H9 (cell line): ENCODE data around the gene ARHGEF39. TPM values are rescaled to one million over a fixed set of nuclear protein-coding genes. Genes with fewer than 3 reads are reported as not detected.

Source experiments
- DNase-seq: peaks from one replicate; pipeline ENCODE4 v3.0.0-alpha.2; 2017
- H2AFZ ChIP-seq: one replicate; pipeline ENCODE4 v1.6.1; 2013; ENCODE audit warnings: mild to moderate bottlenecking, low read length, control low read depth, moderate library complexity
- H2AK5ac ChIP-seq: 2 replicates; pipeline ENCODE4 v1.6.1; 2013; ENCODE audit warnings: low read length, control low read depth, mixed read lengths; ENCODE audit not compliant: insufficient read length
- H2BK120ac ChIP-seq: one replicate; pipeline ENCODE4 v1.6.1; 2013; ENCODE audit warnings: low read depth, mild to moderate bottlenecking, low read length, control low read depth, inconsistent platforms; ENCODE audit not compliant: poor library complexity, severe bottlenecking
- H2BK12ac ChIP-seq: 2 replicates; pipeline ENCODE4 v1.6.1; 2013; ENCODE audit warnings: low read length, control low read depth, mixed read lengths, low read depth; ENCODE audit not compliant: insufficient read length
- H2BK15ac ChIP-seq: 2 replicates; pipeline ENCODE4 v1.6.1; 2013; ENCODE audit warnings: low read depth, low read length, control low read depth
- H2BK20ac ChIP-seq: one replicate; pipeline ENCODE4 v1.6.1; 2013; ENCODE audit warnings: low read depth, mild to moderate bottlenecking, low read length, control low read depth, inconsistent platforms; ENCODE audit not compliant: poor library complexity, severe bottlenecking
- H2BK5ac ChIP-seq: 2 replicates; pipeline ENCODE4 v1.6.1; 2013; ENCODE audit warnings: low read length, control low read depth, mixed read lengths; ENCODE audit not compliant: insufficient read length
- H3K14ac ChIP-seq: 2 replicates; pipeline ENCODE4 v1.6.1; 2013; ENCODE audit warnings: low read length, control low read depth; ENCODE audit not compliant: insufficient read depth
- H3K18ac ChIP-seq: 2 replicates; pipeline ENCODE4 v1.6.1; 2013; ENCODE audit warnings: low read depth, mild to moderate bottlenecking, mixed read lengths, low read length, control low read depth; ENCODE audit not compliant: insufficient read length
- H3K23ac ChIP-seq: 2 replicates; pipeline ENCODE4 v1.6.1; 2013; ENCODE audit warnings: low read length, control low read depth, mixed read lengths, low read depth; ENCODE audit not compliant: insufficient read length
- H3K23me2 ChIP-seq: 2 replicates; pipeline ENCODE4 v1.6.1; 2013; ENCODE audit warnings: low read depth, mild to moderate bottlenecking, mixed read lengths, low read length, control low read depth; ENCODE audit not compliant: insufficient read length, poor library complexity, severe bottlenecking
- H3K27ac ChIP-seq: 2 replicates; pipeline ENCODE4 v1.5.1; 2013; ENCODE audit warnings: low read length, control low read depth, mixed read lengths, low read depth; ENCODE audit not compliant: insufficient read length
- H3K27me3 ChIP-seq: 2 replicates; pipeline ENCODE4 v1.6.1; 2013; ENCODE audit warnings: low read length, control low read depth, inconsistent platforms; ENCODE audit not compliant: insufficient read depth
- H3K4ac ChIP-seq: 2 replicates; pipeline ENCODE4 v1.6.1; 2013; ENCODE audit warnings: low read depth, mild to moderate bottlenecking, control low read depth, inconsistent platforms, low read length, moderate library complexity
- H3K4me1 ChIP-seq: 2 replicates; pipeline ENCODE4 v1.6.1; 2013; ENCODE audit warnings: low read length, control low read depth, inconsistent platforms; ENCODE audit not compliant: insufficient read depth
- H3K4me2 ChIP-seq: 2 replicates; pipeline ENCODE4 v1.6.1; 2013; ENCODE audit warnings: low read length, control low read depth, mixed read lengths; ENCODE audit not compliant: insufficient read length, insufficient read depth
- H3K56ac ChIP-seq: 2 replicates; pipeline ENCODE4 v1.6.1; 2013; ENCODE audit warnings: low read depth, mild to moderate bottlenecking, mixed read lengths, low read length, control low read depth; ENCODE audit not compliant: insufficient read length
- H3K79me1 ChIP-seq: 2 replicates; pipeline ENCODE4 v1.6.1; 2013; ENCODE audit warnings: low read depth, mild to moderate bottlenecking, moderate library complexity, low read length, control low read depth, inconsistent platforms; ENCODE audit not compliant: insufficient read depth, poor library complexity, severe bottlenecking
- H3K79me2 ChIP-seq: 2 replicates; pipeline ENCODE4 v1.6.1; 2013; ENCODE audit warnings: low read length, control low read depth, inconsistent platforms; ENCODE audit not compliant: insufficient read depth
- H3K9ac ChIP-seq: 2 replicates; pipeline ENCODE4 v1.6.1; 2013; ENCODE audit warnings: low read length, control low read depth, mixed read lengths; ENCODE audit not compliant: insufficient read length; ENCODE audit errors: extremely low read depth
- H3K9me3 ChIP-seq: one replicate; pipeline ENCODE4 v1.6.1; 2013; ENCODE audit warnings: low read depth, low read length, inconsistent platforms; ENCODE audit not compliant: control insufficient read depth
- H3T11ph ChIP-seq: one replicate; pipeline ENCODE4 v1.6.1; 2013; ENCODE audit warnings: mild to moderate bottlenecking, low read length, control low read depth, inconsistent platforms
- H4K20me1 ChIP-seq: one replicate; pipeline ENCODE4 v1.6.1; 2013; ENCODE audit not compliant: control insufficient read depth, insufficient read length, insufficient read depth
- H4K5ac ChIP-seq: 2 replicates; pipeline ENCODE4 v1.6.1; 2013; ENCODE audit warnings: low read depth, mild to moderate bottlenecking, mixed read lengths, low read length, control low read depth; ENCODE audit not compliant: insufficient read length
- H4K8ac ChIP-seq: replicated peaks from 2 replicates; pipeline ENCODE4 v1.6.1; 2013; ENCODE audit warnings: low read length, control low read depth, mixed read lengths, low read depth; ENCODE audit not compliant: insufficient read length
- H4K91ac ChIP-seq: 2 replicates; pipeline ENCODE4 v1.6.1; 2013; ENCODE audit warnings: low read depth, mild to moderate bottlenecking, moderate library complexity, mixed read lengths, low read length, control low read depth; ENCODE audit not compliant: insufficient read length
- H3K27ac Mint-ChIP-seq, 3 experiments: 2 replicates in 2 of 3; 3 replicates in 1 of 3; pipeline ENCODE4 v1.8.0; 2020 to 2021; ENCODE audit warnings: mixed read lengths in 3 of 3, mild to moderate bottlenecking in 1 of 3, moderate library complexity in 1 of 3
- H3K27me3 Mint-ChIP-seq: 2 replicates; pipeline ENCODE4 v1.8.0; 2021; ENCODE audit warnings: low read depth, mild to moderate bottlenecking, moderate library complexity, mixed read lengths
- H3K36me3 Mint-ChIP-seq, 3 experiments: 2 replicates in 2 of 3; 3 replicates in 1 of 3; pipeline ENCODE4 v1.8.0; 2020 to 2021; ENCODE audit warnings: low read depth in 3 of 3, mixed read lengths in 3 of 3; ENCODE audit not compliant: insufficient read depth in 1 of 3
- H3K4me1 Mint-ChIP-seq, 2 experiments: 2 replicates each; pipeline ENCODE4 v1.8.0; 2020; ENCODE audit warnings: mixed read lengths in 2 of 2
- H3K4me3 Mint-ChIP-seq, 2 experiments: 2 replicates in 1 of 2; 3 replicates in 1 of 2; pipeline ENCODE4 v1.8.0; 2020 to 2021; ENCODE audit warnings: mild to moderate bottlenecking in 2 of 2, mixed read lengths in 2 of 2, moderate library complexity in 1 of 2
- H3K9me3 Mint-ChIP-seq, 2 experiments: 2 replicates in 1 of 2; 3 replicates in 1 of 2; pipeline ENCODE4 v1.8.0; 2020; ENCODE audit warnings: mild to moderate bottlenecking in 2 of 2, mixed read lengths in 2 of 2, moderate library complexity in 1 of 2
- WGBS: extraction: QIAGEN DNeasy Blood & Tissue Kit; methylation state at CpG from one replicate; pipeline ENCODE4 v1.1.7; 2013; ENCODE audit warnings: missing lambda C conversion rate, low lambda C conversion rate, mixed read lengths; ENCODE audit not compliant: insufficient read length; ENCODE audit errors: extremely low coverage; 5-methylcytosine and 5-hydroxymethylcytosine counted together
- total RNA-seq: library from RNA; stranded (reverse); gene quantifications from 2 replicates; pipeline ENCODE4 v1.2.1, GENCODE V29; 2021
- TF ChIP-seq, protein P1 (sequence below): fragments of 200-600 bp; sonication (generic); conservative IDR thresholded peaks from 3 replicates; pipeline ENCODE4 v1.8.0; 2021; ENCODE audit warnings: antibody characterized with exemption, mild to moderate bottlenecking

Gene ARHGEF39
- total RNA-seq, 1 experiment from 2014 or later, result 24.4 TPM

DNA sequence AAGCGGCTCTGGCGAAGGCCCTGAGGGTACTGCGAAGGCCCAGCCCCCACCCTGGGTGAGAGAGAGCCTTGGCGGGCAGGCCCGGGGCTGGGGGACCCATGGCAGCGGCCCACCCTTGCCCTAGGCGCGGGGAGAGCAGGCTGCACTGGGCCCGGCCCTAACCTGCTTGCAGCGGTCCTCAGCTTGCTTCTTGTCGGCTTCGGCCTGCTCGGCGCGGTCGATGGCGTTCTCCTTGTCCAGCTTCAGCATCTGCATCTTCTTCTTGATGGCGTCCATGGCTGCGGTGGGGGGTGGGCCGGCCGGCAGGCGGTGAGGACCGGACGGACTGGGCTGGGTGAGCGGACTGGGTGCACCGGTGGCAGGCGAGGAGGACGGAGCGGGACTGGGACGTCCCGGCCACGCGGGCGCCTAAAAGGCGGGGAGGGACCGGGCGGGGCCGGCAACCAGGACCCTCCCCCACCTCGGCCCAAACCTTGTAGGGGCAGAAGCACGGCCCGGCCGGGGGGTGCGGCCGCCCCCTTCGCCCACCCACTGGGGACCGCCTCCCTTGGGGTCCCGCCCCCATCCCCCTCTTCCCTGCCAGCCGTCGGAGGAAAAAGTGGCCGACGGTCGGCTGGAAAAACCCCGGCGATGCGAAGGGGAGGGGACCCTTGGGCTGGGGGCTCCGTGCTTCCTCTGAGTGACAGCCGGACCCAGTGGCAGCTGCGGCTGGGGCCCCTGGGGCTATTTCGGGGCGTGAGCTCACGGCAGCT is 24.7 kb upstream of the ARHGEF39 start, which contains the start of gene TPM2:
TSS of gene TPM2 (minus strand) at position 384 of the 752 bp plus-strand sequence. CDS start at position 276, 108 bp downstream.
- Histone ChIP-seq H2AK5ac (no peak within 1 kb of the TSS), H4K5ac (no peak within 1 kb of the TSS), H3K9me3 (no peaks in the 10 kb centered on the region), H2AFZ (no peak within 1 kb of the TSS), H2BK5ac (no peak within 1 kb of the TSS), H4K8ac (no peak within 1 kb of the TSS), H4K20me1 (no peaks in the 10 kb centered on the region), H3K9ac (peak within 1 kb of the TSS; percentile 36), H3K23me2 (peaks cover 6% of the 10 kb centered on the region), H2BK15ac (no peak within 1 kb of the TSS), H3K23ac (no peak within 1 kb of the TSS), H2BK12ac (no peak within 1 kb of the TSS), H3T11ph (no peak within 1 kb of the TSS), H3K79me2 (no peaks in the 10 kb centered on the region; the same call in 1 of the 2 replicates), H3K4me2 (peak within 1 kb of the TSS; percentile 67), H3K27ac (no peak within 1 kb of the TSS), H3K79me1 (no peaks in the 10 kb centered on the region), H3K18ac (peak within 1 kb of the TSS; percentile 59), H2BK120ac (no peak within 1 kb of the TSS), H3K27me3 (no peaks in the 10 kb centered on the region), H3K4ac (no peak within 1 kb of the TSS), H3K14ac (peak within 1 kb of the TSS; percentile 81), H3K56ac (no peak within 1 kb of the TSS), H2BK20ac (no peak within 1 kb of the TSS), H4K91ac (no peak within 1 kb of the TSS), H3K4me1 (peaks cover 3% of the 10 kb centered on the region; the same call in 1 of the 2 replicates)
- Mint-ChIP-seq H3K9me3 (peaks cover 0 to 2% of the 10 kb centered on the region in 2 experiments; a peak in 2 of 5 replicates), H3K27me3 (no peaks in the 10 kb centered on the region; the same call in 1 of the 2 replicates), H3K27ac (peak within 1 kb of the TSS; percentile 70 to 91 (median 84); a peak in 4 of 7 replicates), H3K4me1 (peaks cover 27 to 30% of the 10 kb centered on the region in 2 experiments), H3K4me3 (peak within 1 kb of the TSS; percentile 84 to 93), H3K36me3 (peaks cover 18 to 40% (median 34%) of the 10 kb centered on the region in 3 experiments)
- TF ChIP-seq, protein P1, sequence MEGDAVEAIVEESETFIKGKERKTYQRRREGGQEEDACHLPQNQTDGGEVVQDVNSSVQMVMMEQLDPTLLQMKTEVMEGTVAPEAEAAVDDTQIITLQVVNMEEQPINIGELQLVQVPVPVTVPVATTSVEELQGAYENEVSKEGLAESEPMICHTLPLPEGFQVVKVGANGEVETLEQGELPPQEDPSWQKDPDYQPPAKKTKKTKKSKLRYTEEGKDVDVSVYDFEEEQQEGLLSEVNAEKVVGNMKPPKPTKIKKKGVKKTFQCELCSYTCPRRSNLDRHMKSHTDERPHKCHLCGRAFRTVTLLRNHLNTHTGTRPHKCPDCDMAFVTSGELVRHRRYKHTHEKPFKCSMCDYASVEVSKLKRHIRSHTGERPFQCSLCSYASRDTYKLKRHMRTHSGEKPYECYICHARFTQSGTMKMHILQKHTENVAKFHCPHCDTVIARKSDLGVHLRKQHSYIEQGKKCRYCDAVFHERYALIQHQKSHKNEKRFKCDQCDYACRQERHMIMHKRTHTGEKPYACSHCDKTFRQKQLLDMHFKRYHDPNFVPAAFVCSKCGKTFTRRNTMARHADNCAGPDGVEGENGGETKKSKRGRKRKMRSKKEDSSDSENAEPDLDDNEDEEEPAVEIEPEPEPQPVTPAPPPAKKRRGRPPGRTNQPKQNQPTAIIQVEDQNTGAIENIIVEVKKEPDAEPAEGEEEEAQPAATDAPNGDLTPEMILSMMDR, result no peak
- peak; percentile 87 for DNase-seq
- WGBS, result no CpG with 5 or more reads among the region's 61 CpGs
